Measurements from ENCODE around the gene PPP1R9B.

Gene PPP1R9B

GRCh38 chr17:50122945-50123344 lies 27.5 kb downstream of the PPP1R9B start:
- no peak for DNase-seq (ENCODE audit: low spot score)

GRCh38 chr17:50120475-50121253 lies 29.8 kb downstream of the PPP1R9B start:
- DNase-seq (ENCODE audit: low spot score), result no peak

- no peak for DNase-seq (ENCODE audit: low spot score)
Measured at GRCh38 chr17:50118828-50119218, 31.7 kb downstream of the PPP1R9B start.

GRCh38 chr17:50118076-50118827 lies 32.2 kb downstream of the PPP1R9B start:
- no peak for DNase-seq (ENCODE audit: low spot score)

- DNase-seq (ENCODE audit: low spot score), result peak; percentile 92
Measured at GRCh38 chr17:50117202-50118051, 33.0 kb downstream of the PPP1R9B start.

- no peak for DNase-seq (ENCODE audit: low spot score)
Measured at GRCh38 chr17:50115756-50116155, 34.7 kb downstream of the PPP1R9B start.

GRCh38 chr17:50114849-50115357 lies 35.6 kb downstream of the PPP1R9B start:
- no peak for DNase-seq (ENCODE audit: low spot score)

- DNase-seq (ENCODE audit: low spot score), result no peak
Measured at GRCh38 chr17:50114401-50114800, 36.1 kb downstream of the PPP1R9B start.

- DNase-seq (ENCODE audit: low spot score), result no peak
Measured at GRCh38 chr17:50113624-50114320, 36.7 kb downstream of the PPP1R9B start.

GRCh38 chr17:50112694-50113093 lies 37.8 kb downstream of the PPP1R9B start:
- no peak for DNase-seq (ENCODE audit: low spot score)

GRCh38 chr17:50111673-50112655 lies 38.5 kb downstream of the PPP1R9B start:
- DNase-seq (ENCODE audit: low spot score), result peak; percentile 86

GRCh38 chr17:50110591-50111349 lies 39.7 kb downstream of the PPP1R9B start:
- no peak for DNase-seq (ENCODE audit: low spot score)

GRCh38 chr17:50109785-50110184 lies 40.7 kb downstream of the PPP1R9B start:
- DNase-seq (ENCODE audit: low spot score), result no peak

GRCh38 chr17:50109207-50109606 lies 41.3 kb downstream of the PPP1R9B start:
- DNase-seq (ENCODE audit: low spot score), result no peak

GRCh38 chr17:50108556-50108955 lies 41.9 kb downstream of the PPP1R9B start:
- no peak for DNase-seq (ENCODE audit: low spot score)

GRCh38 chr17:50107790-50108414 lies 42.6 kb downstream of the PPP1R9B start:
- no peak for DNase-seq (ENCODE audit: low spot score)

- DNase-seq (ENCODE audit: low spot score), result no peak
Measured at GRCh38 chr17:50106393-50107131, 43.9 kb downstream of the PPP1R9B start.

- DNase-seq (ENCODE audit: low spot score), result no peak
Measured at GRCh38 chr17:50105811-50106210, 44.7 kb downstream of the PPP1R9B start.

Measured in ecto neural progenitor cell (in vitro differentiated cells).